NCI-H748 (cell line): ENCODE results near the gene CAMK2G.
A peak's percentile ranks its signal among the peaks of the same experiment; 100 is the strongest.

Experiments
- DNase-seq: peaks from one replicate; lab custom pipeline; 2025; ENCODE audit not compliant: unreplicated experiment; lab: John Stamatoyannopoulos, UW

Gene CAMK2G

DNA sequence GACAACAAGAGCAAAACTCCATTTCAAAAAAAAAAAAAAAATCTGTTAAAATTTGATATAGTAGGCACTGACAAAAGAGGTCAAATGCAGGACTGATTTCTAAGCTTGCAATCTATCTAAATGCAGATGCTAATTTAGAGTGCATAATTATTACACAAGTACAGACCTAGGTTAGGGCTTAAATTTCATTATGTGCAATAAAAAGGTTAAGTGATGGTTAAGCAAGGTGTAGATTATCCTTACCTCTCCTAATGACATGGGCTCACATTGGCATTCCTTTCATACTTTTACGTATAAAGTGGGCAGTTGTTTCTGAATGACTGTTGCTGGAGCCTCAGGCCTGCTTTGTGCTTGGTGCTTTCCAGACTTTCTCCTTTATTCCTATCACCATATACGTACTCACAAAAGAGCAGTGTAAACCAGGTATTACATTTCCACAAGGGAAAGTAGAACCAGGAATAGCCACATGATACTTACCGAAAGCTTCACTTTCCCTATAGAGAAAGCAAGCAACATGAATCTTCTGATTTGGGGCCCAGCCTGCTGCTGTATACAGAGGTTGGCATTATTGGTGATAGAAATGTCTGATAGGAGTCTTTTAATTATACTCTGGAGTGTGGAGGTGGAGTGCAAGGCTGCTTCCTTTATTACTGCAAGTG is 94.7 kb downstream of the CAMK2G start:
- DNase-seq, result no peak

DNA sequence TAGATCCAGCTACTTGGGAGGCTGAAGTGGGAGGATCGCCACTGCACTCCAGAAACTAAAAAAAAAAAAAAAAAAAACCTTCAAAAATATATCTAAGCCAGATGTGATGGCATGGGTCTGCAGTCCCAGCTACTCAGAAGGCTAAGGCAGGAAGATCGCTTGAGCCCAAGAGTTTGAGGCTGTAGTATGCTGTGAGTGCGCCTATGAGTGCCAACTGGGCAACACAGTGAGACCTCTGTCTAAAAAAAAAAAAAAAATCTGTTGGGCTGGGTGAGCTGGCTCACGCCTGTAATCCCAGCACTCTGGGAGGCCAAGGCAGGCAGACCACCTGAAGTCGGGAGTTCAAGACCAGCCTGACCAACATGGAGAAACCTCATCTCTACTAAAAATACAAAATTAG is 95.3 kb downstream of the CAMK2G start:
- no peak for DNase-seq

DNA sequence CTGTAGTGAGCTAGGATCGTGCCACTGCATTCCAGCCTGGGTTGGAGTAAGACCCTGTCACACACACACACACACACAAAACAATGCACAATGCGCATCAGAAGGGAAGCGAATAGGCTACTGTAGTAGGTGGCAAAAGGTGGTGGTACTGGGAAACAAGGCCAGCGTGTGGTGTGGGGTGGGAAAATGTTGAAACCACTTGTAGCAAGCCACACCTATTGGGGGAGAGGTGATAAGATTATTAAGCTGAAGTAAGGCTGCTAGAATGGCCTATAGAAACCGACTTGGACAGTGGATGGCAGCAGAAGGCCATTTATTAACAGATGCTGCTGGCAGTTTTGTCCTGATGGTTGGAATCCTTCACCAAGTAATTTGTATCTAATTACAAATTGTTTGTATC is 99.7 kb downstream of the CAMK2G start:
- peak; percentile 20 for DNase-seq

DNA sequence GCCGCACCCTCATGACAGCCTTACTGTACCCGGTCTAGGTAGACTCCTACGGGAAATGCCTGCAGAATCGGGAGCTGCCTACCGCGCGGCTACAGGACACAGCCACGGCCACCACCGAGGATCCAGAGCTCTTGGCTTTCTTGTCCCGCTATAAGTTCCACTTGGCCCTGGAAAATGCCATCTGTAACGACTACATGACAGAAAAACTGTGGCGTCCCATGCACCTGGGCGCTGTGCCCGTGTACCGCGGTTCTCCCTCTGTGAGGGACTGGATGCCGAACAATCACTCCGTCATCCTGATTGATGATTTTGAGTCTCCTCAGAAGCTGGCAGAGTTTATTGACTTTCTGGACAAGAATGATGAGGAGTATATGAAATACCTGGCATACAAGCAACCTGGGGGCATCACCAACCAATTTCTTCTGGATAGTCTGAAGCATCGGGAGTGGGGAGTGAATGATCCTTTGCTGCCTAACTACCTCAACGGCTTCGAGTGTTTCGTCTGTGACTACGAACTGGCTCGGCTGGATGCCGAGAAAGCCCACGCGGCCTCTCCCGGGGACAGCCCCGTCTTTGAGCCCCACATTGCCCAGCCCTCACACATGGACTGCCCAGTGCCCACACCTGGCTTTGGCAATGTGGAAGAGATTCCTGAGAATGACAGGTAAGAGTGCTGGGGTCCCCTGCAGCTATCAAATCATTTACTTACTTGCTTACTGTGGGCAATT is 101.0 kb downstream of the CAMK2G start:
- DNase-seq, result peak; percentile 19

DNA sequence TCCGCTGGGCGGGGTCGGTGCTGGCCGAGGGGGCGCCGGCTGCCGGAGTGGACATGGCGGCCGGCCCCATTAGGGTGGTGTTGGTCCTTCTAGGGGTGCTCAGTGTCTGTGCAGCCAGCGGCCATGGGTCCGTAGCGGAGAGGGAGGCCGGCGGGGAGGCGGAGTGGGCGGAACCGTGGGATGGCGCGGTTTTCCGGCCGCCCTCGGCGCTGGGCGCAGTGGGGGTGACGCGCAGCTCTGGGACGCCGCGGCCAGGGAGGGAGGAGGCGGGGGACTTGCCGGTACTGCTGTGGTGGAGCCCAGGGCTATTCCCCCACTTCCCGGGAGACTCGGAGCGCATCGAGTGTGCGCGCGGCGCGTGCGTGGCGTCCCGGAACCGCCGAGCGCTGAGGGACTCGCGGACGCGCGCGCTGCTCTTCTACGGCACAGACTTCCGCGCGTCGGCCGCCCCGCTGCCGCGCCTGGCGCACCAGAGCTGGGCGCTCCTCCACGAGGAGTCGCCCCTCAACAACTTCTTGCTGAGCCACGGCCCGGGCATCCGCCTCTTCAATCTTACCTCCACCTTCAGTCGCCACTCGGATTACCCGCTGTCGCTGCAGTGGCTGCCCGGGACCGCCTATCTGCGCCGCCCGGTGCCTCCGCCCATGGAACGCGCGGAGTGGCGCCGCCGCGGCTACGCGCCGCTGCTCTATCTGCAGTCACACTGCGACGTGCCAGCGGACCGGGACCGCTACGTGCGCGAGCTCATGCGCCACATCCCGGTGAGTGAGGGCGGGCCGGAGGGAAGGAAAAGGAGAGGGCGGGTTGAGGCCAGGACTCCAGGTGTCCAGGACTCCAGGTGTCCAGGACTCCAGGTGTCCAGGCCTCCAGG is 101.8 kb downstream of the CAMK2G start:
- DNase-seq, result peak; percentile 79

DNA sequence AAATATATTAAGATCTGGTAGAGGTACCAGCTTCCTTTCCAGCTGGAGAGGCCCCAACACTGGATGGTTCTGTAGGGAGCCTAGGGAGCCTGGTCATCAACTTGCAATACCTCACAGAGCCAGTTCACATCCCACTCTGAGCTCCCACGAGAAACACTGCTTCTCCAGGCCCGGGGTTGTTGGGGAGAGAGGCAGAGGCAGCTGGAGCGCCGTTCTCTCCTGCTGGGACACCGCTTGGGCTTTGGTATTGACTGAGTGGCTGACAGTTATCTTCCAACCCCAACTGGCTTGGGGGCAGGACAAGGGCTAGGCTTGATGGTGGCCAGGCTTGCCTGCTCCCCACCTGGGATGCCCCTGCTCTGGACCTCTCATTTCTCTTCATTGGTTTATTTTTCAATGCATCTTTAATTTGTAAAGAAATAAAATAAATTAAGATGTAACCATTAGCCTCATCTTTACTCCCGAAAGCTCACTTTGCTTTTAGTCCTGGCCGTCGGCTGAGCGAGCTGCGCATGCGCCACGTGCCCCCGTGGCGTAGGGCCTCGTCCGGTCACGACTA is 102.6 kb downstream of the CAMK2G start:
- DNase-seq, result peak; percentile 73

DNA sequence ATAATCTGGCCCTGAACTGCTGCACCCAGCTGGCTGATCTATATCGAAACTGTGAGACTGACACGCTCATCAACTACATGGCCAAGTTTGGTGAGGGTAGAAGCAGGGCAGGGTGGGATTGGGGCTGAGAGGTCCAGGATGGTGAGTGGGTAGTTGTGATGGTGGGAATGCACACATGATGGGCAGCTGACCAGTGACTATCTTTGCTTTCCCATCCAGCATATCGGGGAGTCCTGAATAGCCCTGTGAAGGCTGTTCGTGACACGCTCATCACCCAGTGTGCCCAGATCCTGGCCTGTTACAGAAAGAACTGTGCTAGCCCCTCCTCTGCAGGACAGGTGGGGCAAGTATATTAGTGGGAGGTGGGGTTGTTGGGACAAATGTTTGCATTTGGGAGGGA is 105.0 kb downstream of the CAMK2G start:
- DNase-seq, result no peak

DNA sequence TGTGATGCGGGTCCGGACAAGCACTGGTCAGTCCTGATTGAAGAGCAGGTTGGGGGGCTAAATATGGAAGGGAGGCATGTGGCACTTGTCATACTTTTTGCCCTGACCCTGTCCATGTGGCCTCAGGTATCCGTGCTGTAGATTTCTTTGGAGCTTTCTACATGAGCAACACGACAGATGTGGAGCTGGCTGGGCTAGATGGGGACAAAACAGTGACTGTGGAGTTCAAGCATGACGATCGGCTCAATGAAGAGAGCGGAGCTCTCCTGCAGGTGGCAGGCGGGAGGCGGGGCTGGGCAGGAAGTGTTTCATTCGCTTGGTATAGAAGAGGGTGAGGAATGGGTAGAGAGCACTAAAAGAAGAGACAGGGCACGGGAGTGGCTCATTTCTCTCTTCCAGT is 105.5 kb downstream of the CAMK2G start:
- DNase-seq, result no peak

DNA sequence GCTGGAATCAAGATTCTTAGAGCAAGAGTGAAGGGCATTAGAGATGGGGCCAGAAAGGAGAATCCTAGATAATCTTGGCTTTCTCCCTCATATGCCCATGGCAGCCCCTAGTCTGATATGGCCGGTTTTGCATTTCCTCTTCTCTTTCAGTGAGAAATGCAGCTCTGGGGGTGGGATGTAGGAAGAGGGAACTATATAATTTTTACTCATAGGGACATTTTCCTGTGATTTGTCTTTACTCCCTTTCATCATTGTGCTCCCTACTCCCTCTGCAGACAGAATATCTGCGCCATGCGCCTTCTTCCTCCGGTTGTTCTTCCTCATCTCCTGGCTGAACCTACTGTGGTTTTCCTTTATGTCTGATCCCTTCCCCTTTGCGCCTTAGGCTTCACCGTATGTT is 109.3 kb downstream of the CAMK2G start:
- no peak for DNase-seq

DNA sequence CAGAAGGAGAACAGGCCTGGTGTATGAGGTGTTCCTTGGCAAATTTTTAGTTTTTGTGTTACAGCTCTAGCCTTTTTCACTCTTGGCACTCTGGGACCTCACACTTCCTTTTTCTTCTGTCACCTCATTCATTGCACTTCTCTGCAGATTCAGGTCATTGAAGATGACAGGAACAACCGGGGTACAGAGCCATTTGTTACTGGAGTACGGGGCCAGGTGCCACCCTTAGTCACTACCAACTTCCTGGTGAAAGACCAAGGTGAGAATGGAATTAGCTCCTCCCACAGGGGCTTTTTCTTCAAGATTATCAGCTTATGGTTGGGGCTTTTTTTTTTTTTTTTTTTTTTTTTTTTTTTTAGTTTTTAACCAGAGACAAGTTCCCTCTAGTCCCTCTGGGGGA is 111.0 kb downstream of the CAMK2G start:
- DNase-seq, result no peak

DNA sequence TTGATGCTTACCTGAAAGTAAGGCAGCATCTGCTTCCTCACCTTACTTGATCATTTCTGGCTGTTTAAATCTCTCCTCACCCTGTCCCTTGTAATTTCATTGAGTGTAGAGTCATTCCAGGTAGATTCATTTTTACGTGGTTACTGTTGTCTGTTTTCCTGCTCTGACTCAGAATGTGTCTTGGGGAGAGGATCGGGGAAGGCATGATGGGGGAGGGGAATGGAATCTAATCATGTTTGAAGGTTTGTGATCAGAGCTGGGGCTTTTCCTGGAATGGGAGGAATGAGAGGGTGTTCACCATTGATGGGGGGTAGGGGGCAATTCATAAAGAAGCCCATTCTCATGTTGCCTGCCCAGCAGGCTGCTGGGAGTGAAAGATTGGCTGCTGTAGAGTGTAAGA is 111.4 kb downstream of the CAMK2G start:
- no peak for DNase-seq
